ENCODE data around the gene KAT2B.

GRCh38 chr3:20130106-20130505 lies 89.9 kb downstream of the KAT2B start:
- TF ChIP-seq CTCF (conservative IDR thresholded peaks at IDR 0.05) = no peak
- TF ChIP-seq EZH2 (IDR thresholded peaks at IDR 0.05; ENCODE audit: low read depth) = no peak

All from PC-9 (cell line).